ENCODE results near the gene VAMP2.

The VAMP2 gene

GRCh38 chr17:8159459-8160223 is 3.1 kb downstream of the VAMP2 start:
- Histone ChIP-seq H3K9ac (ENCODE audit: low read length) (no peak overlapping the region), H4K8ac (ENCODE audit: low read depth, low read length) (no peak overlapping the region), H3K4me1 (ENCODE audit: control insufficient read depth in 1 of 2, insufficient read depth in 2 of 2, low read length in 2 of 2) (peaks cover 26 to 32% of the 10 kb centered on the region in 2 experiments), H2AFZ (ENCODE audit: insufficient read depth, low read length, poor library complexity) (no peak overlapping the region), H3K9me3 (ENCODE audit: insufficient read depth, low read depth, low read length) (peaks cover 5% of the 10 kb centered on the region), H3K14ac (ENCODE audit: low read length) (no peak overlapping the region), H3K4ac (ENCODE audit: low read depth, low read length) (no peak overlapping the region), H4K12ac (ENCODE audit: low read depth, low read length) (no peak overlapping the region), H2BK120ac (ENCODE audit: insufficient read depth, low read length, poor library complexity) (no peak overlapping the region), H3K27me3 (ENCODE audit: insufficient read depth, low read length) (no peaks in the 10 kb centered on the region), H4K91ac (ENCODE audit: low read depth, low read length) (no peak overlapping the region), H3K18ac (ENCODE audit: low read length) (no peak overlapping the region), H2AK5ac (ENCODE audit: low read length) (no peak overlapping the region), H3K79me1 (ENCODE audit: low read length) (peaks cover 18% of the 10 kb centered on the region), H3K23ac (ENCODE audit: low read length) (no peak overlapping the region), H3K4me3 (ENCODE audit: low read depth, low read length) (no peak overlapping the region), H3K36me3 (ENCODE audit: control insufficient read depth in 1 of 2, insufficient read depth in 2 of 2, low read length in 2 of 2) (peaks cover 15 to 25% of the 10 kb centered on the region in 2 experiments), H2BK5ac (ENCODE audit: low read depth, low read length, poor library complexity) (no peak overlapping the region), H3K4me2 (ENCODE audit: low read length) (no peak overlapping the region), H2BK12ac (ENCODE audit: low read length) (no peak overlapping the region), H3K27ac (ENCODE audit: low read depth, low read length) (no peak overlapping the region), H3K79me2 (ENCODE audit: control insufficient read depth, insufficient read depth, low read length, poor library complexity) (peaks cover 14% of the 10 kb centered on the region)
- no peak for DNase-seq
- WGBS (ENCODE audit: extremely low coverage, insufficient coverage, insufficient read length): no CpG with 5 or more reads among the region's 4 CpGs

- Histone ChIP-seq H3K18ac (ENCODE audit: low read length) (no peak overlapping the region), H4K91ac (ENCODE audit: low read depth, low read length) (no peak overlapping the region), H3K27ac (ENCODE audit: low read depth, low read length) (no peak overlapping the region), H3K27me3 (ENCODE audit: insufficient read depth, low read length) (no peaks in the 10 kb centered on the region), H3K9ac (ENCODE audit: low read length) (no peak overlapping the region), H2AK5ac (ENCODE audit: low read length) (no peak overlapping the region), H2BK120ac (ENCODE audit: insufficient read depth, low read length, poor library complexity) (no peak overlapping the region), H3K9me3 (ENCODE audit: insufficient read depth, low read depth, low read length) (peaks cover 5% of the 10 kb centered on the region), H3K4me3 (ENCODE audit: low read depth, low read length) (no peak overlapping the region), H2BK5ac (ENCODE audit: low read depth, low read length, poor library complexity) (no peak overlapping the region), H3K4ac (ENCODE audit: low read depth, low read length) (no peak overlapping the region), H3K14ac (ENCODE audit: low read length) (no peak overlapping the region), H3K79me2 (ENCODE audit: control insufficient read depth, insufficient read depth, low read length, poor library complexity) (peaks cover 14% of the 10 kb centered on the region), H4K12ac (ENCODE audit: low read depth, low read length) (no peak overlapping the region), H2AFZ (ENCODE audit: insufficient read depth, low read length, poor library complexity) (no peak overlapping the region), H3K4me2 (ENCODE audit: low read length) (no peak overlapping the region), H3K36me3 (ENCODE audit: control insufficient read depth in 1 of 2, insufficient read depth in 2 of 2, low read length in 2 of 2) (peaks cover 15 to 25% of the 10 kb centered on the region in 2 experiments), H3K79me1 (ENCODE audit: low read length) (peaks cover 21% of the 10 kb centered on the region), H3K23ac (ENCODE audit: low read length) (no peak overlapping the region), H4K8ac (ENCODE audit: low read depth, low read length) (no peak overlapping the region), H2BK12ac (ENCODE audit: low read length) (no peak overlapping the region), H3K4me1 (ENCODE audit: control insufficient read depth in 1 of 2, insufficient read depth in 2 of 2, low read length in 2 of 2) (peaks cover 28 to 32% of the 10 kb centered on the region in 2 experiments)
- WGBS (ENCODE audit: extremely low coverage, insufficient coverage, insufficient read length): no CpG with 5 or more reads among the region's 3 CpGs
- DNase-seq: no peak
These were observed 3.7 kb downstream of the VAMP2 start for GRCh38 chr17:8159032-8159400.

- Histone ChIP-seq H3K4me1 (ENCODE audit: control insufficient read depth in 1 of 2, insufficient read depth in 2 of 2, low read length in 2 of 2) (peaks cover 24 to 28% of the 10 kb centered on the region in 2 experiments), H3K14ac (ENCODE audit: low read length) (no peak overlapping the region), H2BK12ac (ENCODE audit: low read length) (no peak overlapping the region), H3K18ac (ENCODE audit: low read length) (no peak overlapping the region), H2BK120ac (ENCODE audit: insufficient read depth, low read length, poor library complexity) (no peak overlapping the region), H2BK5ac (ENCODE audit: low read depth, low read length, poor library complexity) (no peak overlapping the region), H3K36me3 (ENCODE audit: control insufficient read depth in 1 of 2, insufficient read depth in 2 of 2, low read length in 2 of 2) (peaks cover 15 to 25% of the 10 kb centered on the region in 2 experiments), H3K4me2 (ENCODE audit: low read length) (no peak overlapping the region), H3K4ac (ENCODE audit: low read depth, low read length) (no peak overlapping the region), H3K9me3 (ENCODE audit: insufficient read depth, low read depth, low read length) (peaks cover 5% of the 10 kb centered on the region), H2AK5ac (ENCODE audit: low read length) (no peak overlapping the region), H3K79me1 (ENCODE audit: low read length) (peaks cover 21% of the 10 kb centered on the region), H4K91ac (ENCODE audit: low read depth, low read length) (no peak overlapping the region), H3K9ac (ENCODE audit: low read length) (no peak overlapping the region), H3K27me3 (ENCODE audit: insufficient read depth, low read length) (no peaks in the 10 kb centered on the region), H3K4me3 (ENCODE audit: low read depth, low read length) (no peak overlapping the region), H3K27ac (ENCODE audit: low read depth, low read length) (no peak overlapping the region), H4K12ac (ENCODE audit: low read depth, low read length) (no peak overlapping the region), H3K23ac (ENCODE audit: low read length) (no peak overlapping the region), H2AFZ (ENCODE audit: insufficient read depth, low read length, poor library complexity) (no peak overlapping the region), H4K8ac (ENCODE audit: low read depth, low read length) (no peak overlapping the region), H3K79me2 (ENCODE audit: control insufficient read depth, insufficient read depth, low read length, poor library complexity) (peaks cover 14% of the 10 kb centered on the region)
- WGBS (ENCODE audit: extremely low coverage, insufficient coverage, insufficient read length): no CpG with 5 or more reads among the region's 20 CpGs
- DNase-seq: peak; percentile 95 to 99
These were observed 4.3 kb downstream of the VAMP2 start for GRCh38 chr17:8158267-8159031.

GRCh38 chr17:8156246-8156992 is 6.3 kb downstream of the VAMP2 start:
- peak overlapping the region; percentile 62 for H3K14ac ChIP-seq (ENCODE audit: low read length)
- peak overlapping the region; percentile 67 for H3K4me3 ChIP-seq (ENCODE audit: low read depth, low read length)
- no peak overlapping the region for H2AK5ac ChIP-seq (ENCODE audit: low read length)
- DNase-seq: peak; percentile 100
- H4K8ac ChIP-seq (ENCODE audit: low read depth, low read length): peak overlapping the region; percentile 89
- no CpG with 5 or more reads among the region's 59 CpGs for WGBS (ENCODE audit: extremely low coverage, insufficient coverage, insufficient read length)
- peak overlapping the region; percentile 23 for H2AFZ ChIP-seq (ENCODE audit: insufficient read depth, low read length, poor library complexity)
- peak overlapping the region; percentile 40 for H3K18ac ChIP-seq (ENCODE audit: low read length)
- peaks cover 17 to 24% of the 10 kb centered on the region in 2 experiments for H3K4me1 ChIP-seq (ENCODE audit: control insufficient read depth in 1 of 2, insufficient read depth in 2 of 2, low read length in 2 of 2)
- H3K4ac ChIP-seq (ENCODE audit: low read depth, low read length): peak overlapping the region; percentile 5
- H4K12ac ChIP-seq (ENCODE audit: low read depth, low read length): peak overlapping the region; percentile 39
- peaks cover 13% of the 10 kb centered on the region for H3K79me1 ChIP-seq (ENCODE audit: low read length)
- peak overlapping the region; percentile 96 for H3K4me2 ChIP-seq (ENCODE audit: low read length)
- no peaks in the 10 kb centered on the region for H3K27me3 ChIP-seq (ENCODE audit: insufficient read depth, low read length)
- peaks cover 10 to 20% of the 10 kb centered on the region in 2 experiments for H3K36me3 ChIP-seq (ENCODE audit: control insufficient read depth in 1 of 2, insufficient read depth in 2 of 2, low read length in 2 of 2)
- peak overlapping the region; percentile 65 for H3K9ac ChIP-seq (ENCODE audit: low read length)
- no peak overlapping the region for H3K23ac ChIP-seq (ENCODE audit: low read length)
- H4K91ac ChIP-seq (ENCODE audit: low read depth, low read length): peak overlapping the region; percentile 69
- H3K79me2 ChIP-seq (ENCODE audit: control insufficient read depth, insufficient read depth, low read length, poor library complexity): peaks cover 2% of the 10 kb centered on the region
- H2BK12ac ChIP-seq (ENCODE audit: low read length): no peak overlapping the region
- peak overlapping the region; percentile 53 for H2BK5ac ChIP-seq (ENCODE audit: low read depth, low read length, poor library complexity)
- peak overlapping the region; percentile 62 for H3K27ac ChIP-seq (ENCODE audit: low read depth, low read length)
- no peaks in the 10 kb centered on the region for H3K9me3 ChIP-seq (ENCODE audit: insufficient read depth, low read depth, low read length)
- peak overlapping the region; percentile 74 for H2BK120ac ChIP-seq (ENCODE audit: insufficient read depth, low read length, poor library complexity)
